Heart left ventricle (tissue), 16 donors: Measurements from ENCODE around the gene XRCC3. TPM values are rescaled to one million over a fixed set of nuclear protein-coding genes. Genes with fewer than 3 reads are reported as not detected.

Experiments used
- ATAC-seq, 4 donors: fragments of 200-7000 bp; cut with Tn5 transposase; one replicate each; pipeline ENCODE4 v1.9.1; 2020 to 2022; ENCODE audit warnings: moderate library complexity in 4 of 4, mild to moderate bottlenecking in 3 of 4, moderate number of reproducible peaks in 1 of 4
- DNase-seq, 5 donors: peaks; one replicate each; pipeline ENCODE4 v3.0.0-alpha.2; 2020
- H3K27ac ChIP-seq, 12 donors: fragments of 200-600 bp; sonication (generic) in 4 of 12; one replicate each; pipeline versions ENCODE4 v1.5.0 to v1.8.0; 2016 to 2022; ENCODE audit warnings: mild to moderate bottlenecking in 2 of 12
- H3K27me3 ChIP-seq, 9 donors: fragments of 200-600 bp; sonication (generic) in 2 of 9; one replicate each; pipeline versions ENCODE4 v1.5.1 to v1.8.0; 2016 to 2022; ENCODE audit warnings: mild to moderate bottlenecking in 3 of 9
- H3K36me3 ChIP-seq, 9 donors: fragments of 200-600 bp; sonication (generic) in 2 of 9; one replicate each; pipeline versions ENCODE4 v1.5.0 to v1.8.0; 2018 to 2022; ENCODE audit warnings: mild to moderate bottlenecking in 2 of 9
- H3K4me1 ChIP-seq, 12 donors: fragments of 200-600 bp; sonication (generic) in 4 of 12; one replicate each; pipeline versions ENCODE4 v1.5.0 to v1.8.0; 2016 to 2022; ENCODE audit warnings: mild to moderate bottlenecking in 3 of 12
- H3K4me3 ChIP-seq, 12 donors: fragments of 200-600 bp; sonication (generic) in 4 of 12; one replicate each; pipeline versions ENCODE4 v1.5.0 to v1.8.0; 2017 to 2022; ENCODE audit warnings: mild to moderate bottlenecking in 9 of 12, moderate library complexity in 4 of 12
- H3K9me3 ChIP-seq, 12 donors: fragments of 200-600 bp; sonication (generic) in 4 of 12; one replicate each; pipeline versions ENCODE4 v1.5.0 to v1.8.0; 2016 to 2022; ENCODE audit warnings: mild to moderate bottlenecking in 1 of 12
- CTCF ChIP-seq, 12 donors: fragments of 200-600 bp; sonication (generic) in 4 of 12; IDR thresholded peaks; one replicate each; pipeline versions ENCODE4 v1.5.0 to v1.8.0; 2018 to 2022; ENCODE audit warnings: antibody characterized with exemption in 12 of 12, mild to moderate bottlenecking in 5 of 12
- POLR2A ChIP-seq, 2 donors: fragments of 450-650 bp; IDR thresholded peaks; one replicate each; pipeline ENCODE4 v1.6.1; 2017; ENCODE audit warnings: antibody characterized with exemption in 2 of 2, mild to moderate bottlenecking in 2 of 2, moderate library complexity in 2 of 2
- WGBS, 4 donors: extraction: QIAGEN DNeasy Blood & Tissue Kit in 2 of 4; methylation state at CpG; one replicate each; pipeline versions ENCODE4 v1.1.5 to v1.1.7; 2013 to 2018; 5-methylcytosine and 5-hydroxymethylcytosine counted together
- intact Hi-C, 10 donors: fragments of 100-400 bp; cut with DNase I; formaldehyde crosslinking; loops; one replicate each; pipeline versions ENCODE4 v1.11.1 to v1.14.2; 2022
- polyA plus RNA-seq, 2 donors: library from polyadenylated mRNA; stranded (reverse); fragments of 200-250 nt; gene quantifications; one replicate each; pipeline ENCODE4 v1.2.3, GENCODE V29; 2013
- total RNA-seq, 9 donors: library from RNA; depleted of rRNA in 2 of 9; stranded (reverse); fragments of >200 nt in 2 of 9; fragmentation: NEBNext Ultra II Directional in 3 of 9; extraction: Animal tissue kit (Norgen Biotek cat#: 25700) in 3 of 9; gene quantifications; one replicate each; pipeline versions ENCODE4 v1.1.0 to v1.2.4, GENCODE V29; 2016 to 2023
- donor health status: ischemic (EF 13 %, LVEDD 7.1; RV severe dilation, severe dysfunction).
- donor health status: healthy with polysubstance abuse.
- donor health status: DM: no; HTN: yes; CAD: no.
- donor health status: DM: no; HTN: no; CAD: no.
- donor health status: ischemic (EF 25% LVEDD 6.9; RV normal size, moderate dysfunction).
- donor health status: ischemic (EF 25% LVEDD 5.7; RV mildly dilated, moderate dysfunction).
- donor health status: healthy.
- donor health status: DM: yes; HTN: yes; CAD: no.
- donor health status: ischemic (EF 35%, LVEDD 5.7; RV mildly dilated, moderate dysfunction).
- donor health status: nonischemic (EF 11% LVEDD 7.7; RV severe dilation, severe dysfunction).
- donor health status: DM: yes; HTN: yes; CAD: no.
- donor health status: PGD.
- donor health status: ischemic (EF 29% LVEDD 5.4; RV normal size, mild dysfunction).
- donor health status: nonischemic (EF 23%, LVEDD 6.1; RV moderate dilation, normal function).

The XRCC3 gene
- total and polyA plus RNA-seq, 11 donors: 1.9 to 8.7 (median 3.0) TPM

DNA sequence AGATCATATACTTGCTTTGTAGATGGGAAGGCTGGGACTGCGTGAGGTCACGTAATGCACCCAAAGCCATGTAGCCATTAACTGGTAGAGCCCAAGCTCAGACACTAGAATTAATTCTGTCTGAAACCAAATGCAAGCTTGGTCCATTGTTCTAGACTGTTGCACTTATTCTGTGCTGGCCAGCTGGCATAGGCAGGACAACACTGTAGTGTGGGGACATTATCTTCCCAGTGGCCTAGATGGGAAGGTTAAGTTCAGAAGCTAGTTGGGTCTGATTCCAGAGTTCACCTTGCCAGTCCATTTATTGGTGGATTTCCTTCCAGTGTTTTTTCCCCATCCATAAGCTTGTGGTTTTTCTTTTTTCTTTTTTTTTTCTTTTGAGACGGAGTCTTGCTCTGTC lies 47.1 kb downstream of the XRCC3 start:
- Histone ChIP-seq H3K4me3 (no peak overlapping the region), H3K27ac (no peak overlapping the region), H3K27me3 (no peaks in the 10 kb centered on the region), H3K4me1 (peaks cover 0 to 10% (median 0%) of the 10 kb centered on the region in 12 donors), H3K9me3 (no peaks in the 10 kb centered on the region), H3K36me3 (peaks cover 0 to 100% (median 99%) of the 10 kb centered on the region in 9 donors)
- WGBS, 4 donors: 98 to 99% (median 99%) methylated on average over 3 of the region's 3 CpGs
- TF ChIP-seq POLR2A (IDR thresholded peaks at IDR 0.05) (no peak), CTCF (IDR thresholded peaks at IDR 0.05) (no peak)
- intact Hi-C loops: no loop called here
- peak in 1 of 4 donors; percentile 51 for ATAC-seq
- no peak for DNase-seq

DNA sequence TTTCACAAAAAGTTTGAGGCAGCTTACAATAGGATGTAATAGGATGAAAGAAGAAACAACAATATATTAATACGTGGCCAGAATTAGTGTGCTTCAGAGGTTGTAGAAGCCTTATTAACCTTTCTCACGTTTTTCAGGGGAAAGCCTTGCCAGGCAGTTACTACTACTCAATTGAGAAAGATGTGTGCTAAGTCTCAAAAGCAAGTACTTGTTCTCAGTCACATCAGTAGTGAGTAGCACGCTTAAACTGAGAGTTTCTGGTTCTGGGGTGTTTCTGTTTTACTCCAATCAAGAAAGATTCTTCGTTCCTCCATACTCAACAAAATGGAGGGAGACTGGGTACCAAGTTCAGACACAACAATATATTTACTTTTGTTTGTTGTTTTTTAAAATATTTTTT lies 47.6 kb downstream of the XRCC3 start:
- TF ChIP-seq POLR2A (IDR thresholded peaks at IDR 0.05) (no peak), CTCF (IDR thresholded peaks at IDR 0.05) (no peak)
- Histone ChIP-seq H3K36me3 (peaks cover 0 to 100% (median 99%) of the 10 kb centered on the region in 9 donors), H3K4me3 (no peak overlapping the region), H3K9me3 (no peaks in the 10 kb centered on the region), H3K27me3 (no peaks in the 10 kb centered on the region), H3K27ac (no peak overlapping the region), H3K4me1 (peaks cover 0 to 10% (median 0%) of the 10 kb centered on the region in 12 donors)
- WGBS, 4 donors: 89 to 91% (median 90%) methylated on average over 4 of the region's 4 CpGs
- intact Hi-C loops: no loop called here
- DNase-seq: no peak
- ATAC-seq: no peak

GRCh38 chr14:103663506-103663905 lies 51.7 kb downstream of the XRCC3 start:
- H3K36me3 ChIP-seq: peaks cover 0 to 100% (median 99%) of the 10 kb centered on the region in 9 donors
- H3K9me3 ChIP-seq: no peaks in the 10 kb centered on the region
- H3K27ac ChIP-seq: no peak overlapping the region
- H3K4me3 ChIP-seq: no peak overlapping the region
- ATAC-seq (no peak), DNase-seq (no peak)
- WGBS, 4 donors: 84 to 89% (median 86%) methylated on average over 13 of the region's 13 CpGs
- TF ChIP-seq POLR2A (IDR thresholded peaks at IDR 0.05) (no peak), CTCF (IDR thresholded peaks at IDR 0.05) (no peak)
- intact Hi-C loops: no loop called here
- peaks cover 0 to 10% (median 0%) of the 10 kb centered on the region in 12 donors for H3K4me1 ChIP-seq
- H3K27me3 ChIP-seq: no peaks in the 10 kb centered on the region

GRCh38 chr14:103662591-103662990 lies 52.7 kb downstream of the XRCC3 start:
- no peaks in the 10 kb centered on the region for H3K27me3 ChIP-seq
- intact Hi-C loops: no loop called here
- H3K9me3 ChIP-seq: no peaks in the 10 kb centered on the region
- TF ChIP-seq POLR2A (IDR thresholded peaks at IDR 0.05): no peak
- no peak for TF ChIP-seq CTCF (IDR thresholded peaks at IDR 0.05)
- WGBS, 4 donors: 93 to 98% (median 97%) methylated on average over 15 to 17 of the region's 17 CpGs
- H3K36me3 ChIP-seq: peaks cover 0 to 100% (median 99%) of the 10 kb centered on the region in 9 donors
- no peak overlapping the region for H3K27ac ChIP-seq
- DNase-seq (no peak), ATAC-seq (no peak)
- H3K4me1 ChIP-seq: peaks cover 0 to 14% (median 2%) of the 10 kb centered on the region in 12 donors
- H3K4me3 ChIP-seq: no peak overlapping the region
